ENCODE measurements around the gene ONECUT2.
"Not testable (repeated sequence)": the region's sequence is repeated elsewhere in the genome, so short reads cannot be mapped to it uniquely, and the experiment has no call there.

DNA sequence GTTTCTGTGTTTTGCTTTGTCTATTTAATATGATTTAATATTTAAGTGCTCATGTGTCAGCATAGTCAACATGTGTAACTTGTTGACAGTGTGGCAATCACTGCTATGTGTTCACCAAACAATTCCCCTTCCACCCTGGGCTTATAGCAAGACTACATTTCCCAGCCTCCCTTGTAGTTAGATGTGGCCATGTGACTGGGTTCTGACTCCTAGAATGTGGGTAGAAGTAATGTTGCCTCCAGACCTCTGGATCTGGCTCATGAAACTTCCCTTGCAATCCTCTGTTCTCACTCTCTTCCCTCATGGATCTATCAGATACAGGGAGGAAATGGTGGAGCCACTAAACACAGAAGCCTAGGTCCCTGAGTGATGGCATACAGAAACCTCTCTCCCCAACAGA is 87.2 kb downstream of the ONECUT2 start:
- TF ChIP-seq, protein P1, sequence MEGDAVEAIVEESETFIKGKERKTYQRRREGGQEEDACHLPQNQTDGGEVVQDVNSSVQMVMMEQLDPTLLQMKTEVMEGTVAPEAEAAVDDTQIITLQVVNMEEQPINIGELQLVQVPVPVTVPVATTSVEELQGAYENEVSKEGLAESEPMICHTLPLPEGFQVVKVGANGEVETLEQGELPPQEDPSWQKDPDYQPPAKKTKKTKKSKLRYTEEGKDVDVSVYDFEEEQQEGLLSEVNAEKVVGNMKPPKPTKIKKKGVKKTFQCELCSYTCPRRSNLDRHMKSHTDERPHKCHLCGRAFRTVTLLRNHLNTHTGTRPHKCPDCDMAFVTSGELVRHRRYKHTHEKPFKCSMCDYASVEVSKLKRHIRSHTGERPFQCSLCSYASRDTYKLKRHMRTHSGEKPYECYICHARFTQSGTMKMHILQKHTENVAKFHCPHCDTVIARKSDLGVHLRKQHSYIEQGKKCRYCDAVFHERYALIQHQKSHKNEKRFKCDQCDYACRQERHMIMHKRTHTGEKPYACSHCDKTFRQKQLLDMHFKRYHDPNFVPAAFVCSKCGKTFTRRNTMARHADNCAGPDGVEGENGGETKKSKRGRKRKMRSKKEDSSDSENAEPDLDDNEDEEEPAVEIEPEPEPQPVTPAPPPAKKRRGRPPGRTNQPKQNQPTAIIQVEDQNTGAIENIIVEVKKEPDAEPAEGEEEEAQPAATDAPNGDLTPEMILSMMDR (conservative IDR thresholded peaks at IDR 0.05; ENCODE audit: low read depth in 2 of 2), result not testable (repeated sequence)
- TF ChIP-seq, protein P2, sequence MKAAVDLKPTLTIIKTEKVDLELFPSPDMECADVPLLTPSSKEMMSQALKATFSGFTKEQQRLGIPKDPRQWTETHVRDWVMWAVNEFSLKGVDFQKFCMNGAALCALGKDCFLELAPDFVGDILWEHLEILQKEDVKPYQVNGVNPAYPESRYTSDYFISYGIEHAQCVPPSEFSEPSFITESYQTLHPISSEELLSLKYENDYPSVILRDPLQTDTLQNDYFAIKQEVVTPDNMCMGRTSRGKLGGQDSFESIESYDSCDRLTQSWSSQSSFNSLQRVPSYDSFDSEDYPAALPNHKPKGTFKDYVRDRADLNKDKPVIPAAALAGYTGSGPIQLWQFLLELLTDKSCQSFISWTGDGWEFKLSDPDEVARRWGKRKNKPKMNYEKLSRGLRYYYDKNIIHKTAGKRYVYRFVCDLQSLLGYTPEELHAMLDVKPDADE (IDR thresholded peaks at IDR 0.05), result not testable (repeated sequence)
- TF ChIP-seq, protein P3, sequence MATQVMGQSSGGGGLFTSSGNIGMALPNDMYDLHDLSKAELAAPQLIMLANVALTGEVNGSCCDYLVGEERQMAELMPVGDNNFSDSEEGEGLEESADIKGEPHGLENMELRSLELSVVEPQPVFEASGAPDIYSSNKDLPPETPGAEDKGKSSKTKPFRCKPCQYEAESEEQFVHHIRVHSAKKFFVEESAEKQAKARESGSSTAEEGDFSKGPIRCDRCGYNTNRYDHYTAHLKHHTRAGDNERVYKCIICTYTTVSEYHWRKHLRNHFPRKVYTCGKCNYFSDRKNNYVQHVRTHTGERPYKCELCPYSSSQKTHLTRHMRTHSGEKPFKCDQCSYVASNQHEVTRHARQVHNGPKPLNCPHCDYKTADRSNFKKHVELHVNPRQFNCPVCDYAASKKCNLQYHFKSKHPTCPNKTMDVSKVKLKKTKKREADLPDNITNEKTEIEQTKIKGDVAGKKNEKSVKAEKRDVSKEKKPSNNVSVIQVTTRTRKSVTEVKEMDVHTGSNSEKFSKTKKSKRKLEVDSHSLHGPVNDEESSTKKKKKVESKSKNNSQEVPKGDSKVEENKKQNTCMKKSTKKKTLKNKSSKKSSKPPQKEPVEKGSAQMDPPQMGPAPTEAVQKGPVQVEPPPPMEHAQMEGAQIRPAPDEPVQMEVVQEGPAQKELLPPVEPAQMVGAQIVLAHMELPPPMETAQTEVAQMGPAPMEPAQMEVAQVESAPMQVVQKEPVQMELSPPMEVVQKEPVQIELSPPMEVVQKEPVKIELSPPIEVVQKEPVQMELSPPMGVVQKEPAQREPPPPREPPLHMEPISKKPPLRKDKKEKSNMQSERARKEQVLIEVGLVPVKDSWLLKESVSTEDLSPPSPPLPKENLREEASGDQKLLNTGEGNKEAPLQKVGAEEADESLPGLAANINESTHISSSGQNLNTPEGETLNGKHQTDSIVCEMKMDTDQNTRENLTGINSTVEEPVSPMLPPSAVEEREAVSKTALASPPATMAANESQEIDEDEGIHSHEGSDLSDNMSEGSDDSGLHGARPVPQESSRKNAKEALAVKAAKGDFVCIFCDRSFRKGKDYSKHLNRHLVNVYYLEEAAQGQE (IDR thresholded peaks at IDR 0.05; ENCODE audit: unreplicated experiment), result not testable (repeated sequence)
- not testable (repeated sequence) for TF ChIP-seq EZH2 (IDR thresholded peaks at IDR 0.05; ENCODE audit: low read depth, unreplicated experiment); ZNF114 (CRISPR knock-in tag; IDR thresholded peaks at IDR 0.05); STAT1 (IDR thresholded peaks at IDR 0.05; ENCODE audit: unreplicated experiment)
